A549 (cell line): Measurements from ENCODE around the gene SCRN2.

Experiments used
- EP300 ChIP-seq, 2 experiments: fragments of >200 bp; sonication (Bioruptor Twin); formaldehyde crosslinking; IDR thresholded peaks; 2 replicates in 1 of 2; 3 replicates in 1 of 2; pipeline ENCODE4 v1.6.1; 2016 to 2017
- FOXS1 ChIP-seq: fragments of 250-450 bp; sonication (Bioruptor Pico); IDR thresholded peaks from 2 replicates; pipeline ENCODE4 v1.5.0; 2020; ENCODE audit warnings: mild to moderate bottlenecking, moderate library complexity
- NFE2L2 ChIP-seq: fragments of 150-350 bp; conservative IDR thresholded peaks from 2 replicates; pipeline ENCODE4 v1.6.1; 2014; ENCODE audit warnings: low read length
- NR3C1 ChIP-seq: fragments of >200 bp; sonication (Bioruptor Twin); formaldehyde crosslinking; IDR thresholded peaks from 3 replicates; pipeline ENCODE4 v1.6.1; 2017
- PHF8 ChIP-seq: fragments of 200-600 bp; sonication (generic); IDR thresholded peaks from 2 replicates; pipeline ENCODE4 v1.6.1; 2016; ENCODE audit warnings: low read depth, mild to moderate bottlenecking, antibody characterized with exemption, moderate library complexity, borderline replicate concordance
- POLR2A ChIP-seq: IDR thresholded peaks from 2 replicates; pipeline ENCODE4 v1.6.1; 2012; ENCODE audit warnings: mild to moderate bottlenecking, low read length
- RCOR1 ChIP-seq: fragments of 150-350 bp; IDR thresholded peaks from 2 replicates; pipeline ENCODE4 v1.6.1; 2014; ENCODE audit warnings: antibody characterized with exemption, low read length, low read depth
- RFX5 ChIP-seq: fragments of 450-650 bp; IDR thresholded peaks from 2 replicates; pipeline ENCODE4 v1.7.1; 2014; ENCODE audit warnings: antibody characterized with exemption, mild to moderate bottlenecking, moderate library complexity
- SREBF2 ChIP-seq: fragments of 450-650 bp; IDR thresholded peaks from 2 replicates; pipeline ENCODE4 v1.6.1; 2014; ENCODE audit warnings: mild to moderate bottlenecking, moderate library complexity
- TF ChIP-seq, protein P1 (sequence below): fragments of 250-450 bp; sonication (Bioruptor Pico); IDR thresholded peaks from 2 replicates; pipeline ENCODE4 v1.5.0; 2021; ENCODE audit warnings: mild to moderate bottlenecking, moderate library complexity, borderline replicate concordance
- TF ChIP-seq, protein P2 (sequence below): fragments of >200 bp; sonication (Bioruptor Twin); formaldehyde crosslinking; IDR thresholded peaks from 3 replicates; pipeline ENCODE4 v1.5.1; 2016
- TF ChIP-seq, protein P3 (sequence below): IDR thresholded peaks from 2 replicates; pipeline ENCODE4 v1.6.1; 2012
- TF ChIP-seq, protein P4 (sequence below): fragments of 450-650 bp; IDR thresholded peaks from 2 replicates; pipeline ENCODE4 v1.6.1; 2014; ENCODE audit warnings: antibody characterized with exemption

DNA sequence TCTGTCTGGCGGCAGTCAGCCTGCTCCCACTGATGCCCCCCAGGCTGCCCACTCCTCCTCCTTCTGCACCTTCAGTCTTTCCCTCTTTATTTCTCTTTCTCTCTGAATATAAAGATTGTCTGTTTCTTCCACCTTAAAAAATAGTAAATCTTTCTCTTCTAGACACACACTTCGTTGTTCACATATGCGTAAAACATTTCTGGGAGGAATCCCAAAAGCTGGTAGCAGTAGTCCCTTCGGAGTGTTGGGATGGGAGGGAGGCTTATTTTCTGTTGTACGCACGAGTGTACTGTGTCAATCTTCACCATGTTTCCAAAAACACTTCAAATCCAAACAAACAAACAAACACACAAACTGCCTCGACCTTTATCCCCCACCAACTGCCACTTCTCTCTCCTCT is 29.4 kb downstream of the SCRN2 start:
- TF ChIP-seq POLR2A (no peak), RCOR1 (no peak), FOXS1 (CRISPR knock-in tag) (no peak), EP300 (IDR thresholded peaks at IDR 0.05) (no peak), SREBF2 (no peak), PHF8 (no peak), NFE2L2 (no peak), RFX5 (no peak), NR3C1 (no peak)
- TF ChIP-seq, protein P1, sequence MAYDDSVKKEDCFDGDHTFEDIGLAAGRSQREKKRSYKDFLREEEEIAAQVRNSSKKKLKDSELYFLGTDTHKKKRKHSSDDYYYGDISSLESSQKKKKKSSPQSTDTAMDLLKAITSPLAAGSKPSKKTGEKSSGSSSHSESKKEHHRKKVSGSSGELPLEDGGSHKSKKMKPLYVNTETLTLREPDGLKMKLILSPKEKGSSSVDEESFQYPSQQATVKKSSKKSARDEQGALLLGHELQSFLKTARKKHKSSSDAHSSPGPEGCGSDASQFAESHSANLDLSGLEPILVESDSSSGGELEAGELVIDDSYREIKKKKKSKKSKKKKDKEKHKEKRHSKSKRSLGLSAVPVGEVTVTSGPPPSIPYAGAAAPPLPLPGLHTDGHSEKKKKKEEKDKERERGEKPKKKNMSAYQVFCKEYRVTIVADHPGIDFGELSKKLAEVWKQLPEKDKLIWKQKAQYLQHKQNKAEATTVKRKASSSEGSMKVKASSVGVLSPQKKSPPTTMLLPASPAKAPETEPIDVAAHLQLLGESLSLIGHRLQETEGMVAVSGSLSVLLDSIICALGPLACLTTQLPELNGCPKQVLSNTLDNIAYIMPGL (CRISPR knock-in tag): no peak
- TF ChIP-seq, protein P2, sequence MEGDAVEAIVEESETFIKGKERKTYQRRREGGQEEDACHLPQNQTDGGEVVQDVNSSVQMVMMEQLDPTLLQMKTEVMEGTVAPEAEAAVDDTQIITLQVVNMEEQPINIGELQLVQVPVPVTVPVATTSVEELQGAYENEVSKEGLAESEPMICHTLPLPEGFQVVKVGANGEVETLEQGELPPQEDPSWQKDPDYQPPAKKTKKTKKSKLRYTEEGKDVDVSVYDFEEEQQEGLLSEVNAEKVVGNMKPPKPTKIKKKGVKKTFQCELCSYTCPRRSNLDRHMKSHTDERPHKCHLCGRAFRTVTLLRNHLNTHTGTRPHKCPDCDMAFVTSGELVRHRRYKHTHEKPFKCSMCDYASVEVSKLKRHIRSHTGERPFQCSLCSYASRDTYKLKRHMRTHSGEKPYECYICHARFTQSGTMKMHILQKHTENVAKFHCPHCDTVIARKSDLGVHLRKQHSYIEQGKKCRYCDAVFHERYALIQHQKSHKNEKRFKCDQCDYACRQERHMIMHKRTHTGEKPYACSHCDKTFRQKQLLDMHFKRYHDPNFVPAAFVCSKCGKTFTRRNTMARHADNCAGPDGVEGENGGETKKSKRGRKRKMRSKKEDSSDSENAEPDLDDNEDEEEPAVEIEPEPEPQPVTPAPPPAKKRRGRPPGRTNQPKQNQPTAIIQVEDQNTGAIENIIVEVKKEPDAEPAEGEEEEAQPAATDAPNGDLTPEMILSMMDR: no peak
- TF ChIP-seq, protein P3, sequence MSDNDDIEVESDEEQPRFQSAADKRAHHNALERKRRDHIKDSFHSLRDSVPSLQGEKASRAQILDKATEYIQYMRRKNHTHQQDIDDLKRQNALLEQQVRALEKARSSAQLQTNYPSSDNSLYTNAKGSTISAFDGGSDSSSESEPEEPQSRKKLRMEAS: no peak
- TF ChIP-seq, protein P4, sequence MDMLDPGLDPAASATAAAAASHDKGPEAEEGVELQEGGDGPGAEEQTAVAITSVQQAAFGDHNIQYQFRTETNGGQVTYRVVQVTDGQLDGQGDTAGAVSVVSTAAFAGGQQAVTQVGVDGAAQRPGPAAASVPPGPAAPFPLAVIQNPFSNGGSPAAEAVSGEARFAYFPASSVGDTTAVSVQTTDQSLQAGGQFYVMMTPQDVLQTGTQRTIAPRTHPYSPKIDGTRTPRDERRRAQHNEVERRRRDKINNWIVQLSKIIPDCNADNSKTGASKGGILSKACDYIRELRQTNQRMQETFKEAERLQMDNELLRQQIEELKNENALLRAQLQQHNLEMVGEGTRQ: no peak
